Breast epithelium (tissue), 3 donors: ENCODE results near the gene CNTN6.

ENCODE experiments used
- CTCF ChIP-seq, 3 donors: fragments of 450-650 bp; IDR thresholded peaks; one replicate each; pipeline ENCODE4 v1.5.1; 2016 to 2017; ENCODE audit warnings: antibody characterized with exemption in 3 of 3, mild to moderate bottlenecking in 3 of 3, moderate library complexity in 3 of 3
- POLR2A ChIP-seq: fragments of 450-650 bp; IDR thresholded peaks from one replicate; pipeline ENCODE4 v1.6.1; 2016; ENCODE audit warnings: antibody characterized with exemption, mild to moderate bottlenecking, moderate library complexity
- POLR2AphosphoS5 ChIP-seq, 3 donors: sonication (generic); formaldehyde crosslinking; IDR thresholded peaks; one replicate each; pipeline ENCODE4 v1.6.1; 2017; ENCODE audit warnings: antibody characterized with exemption in 3 of 3

GRCh38 chr3:1294586-1294985, 201.8 kb downstream of the CNTN6 start:
- no peak for TF ChIP-seq CTCF (IDR thresholded peaks at IDR 0.05)
- no peak for TF ChIP-seq POLR2A
- TF ChIP-seq POLR2AphosphoS5 (IDR thresholded peaks at IDR 0.05), result no peak
